AG10803 (cell line): ENCODE results near the gene ARL15.

Source experiments
- DNase-seq: peaks from one replicate; pipeline ENCODE4 v3.0.0; 2010; ENCODE audit warnings: low read depth
- H3K4me3 ChIP-seq: 2 replicates; pipeline ENCODE4 v1.5.1; 2011; ENCODE audit warnings: mild to moderate bottlenecking, low read length, control low read depth
- TF ChIP-seq, protein P1 (sequence below): conservative IDR thresholded peaks from 2 replicates; pipeline ENCODE4 v1.5.1; 2011; ENCODE audit warnings: mild to moderate bottlenecking, low read length, control low read depth, inconsistent platforms

ARL15 gene

GRCh38 chr5:53946405-53947100 is 363.8 kb downstream of the ARL15 start:
- TF ChIP-seq, protein P1, sequence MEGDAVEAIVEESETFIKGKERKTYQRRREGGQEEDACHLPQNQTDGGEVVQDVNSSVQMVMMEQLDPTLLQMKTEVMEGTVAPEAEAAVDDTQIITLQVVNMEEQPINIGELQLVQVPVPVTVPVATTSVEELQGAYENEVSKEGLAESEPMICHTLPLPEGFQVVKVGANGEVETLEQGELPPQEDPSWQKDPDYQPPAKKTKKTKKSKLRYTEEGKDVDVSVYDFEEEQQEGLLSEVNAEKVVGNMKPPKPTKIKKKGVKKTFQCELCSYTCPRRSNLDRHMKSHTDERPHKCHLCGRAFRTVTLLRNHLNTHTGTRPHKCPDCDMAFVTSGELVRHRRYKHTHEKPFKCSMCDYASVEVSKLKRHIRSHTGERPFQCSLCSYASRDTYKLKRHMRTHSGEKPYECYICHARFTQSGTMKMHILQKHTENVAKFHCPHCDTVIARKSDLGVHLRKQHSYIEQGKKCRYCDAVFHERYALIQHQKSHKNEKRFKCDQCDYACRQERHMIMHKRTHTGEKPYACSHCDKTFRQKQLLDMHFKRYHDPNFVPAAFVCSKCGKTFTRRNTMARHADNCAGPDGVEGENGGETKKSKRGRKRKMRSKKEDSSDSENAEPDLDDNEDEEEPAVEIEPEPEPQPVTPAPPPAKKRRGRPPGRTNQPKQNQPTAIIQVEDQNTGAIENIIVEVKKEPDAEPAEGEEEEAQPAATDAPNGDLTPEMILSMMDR = no peak
- DNase-seq = no peak
- no peak overlapping the region for H3K4me3 ChIP-seq

DNA sequence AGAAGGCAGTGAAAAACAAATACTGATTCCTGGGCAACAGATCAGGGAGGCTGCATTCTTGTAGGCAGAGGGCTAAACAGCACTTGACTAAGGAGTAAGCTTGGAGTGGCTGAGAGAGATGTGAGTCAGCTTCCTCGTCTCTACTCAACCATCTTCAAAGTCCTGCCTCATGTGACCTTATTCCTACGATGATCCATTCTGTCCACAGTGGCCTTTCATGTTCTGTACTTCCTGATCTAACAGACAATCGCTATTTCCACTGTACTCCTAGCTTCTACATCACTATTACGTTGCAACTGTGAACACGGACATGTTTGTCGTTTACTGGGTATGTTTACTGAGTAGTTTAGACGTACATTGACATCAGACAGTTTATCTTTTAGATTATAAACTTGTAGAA is 365.4 kb downstream of the ARL15 start:
- no peak overlapping the region for H3K4me3 ChIP-seq
- TF ChIP-seq, protein P1 = no peak

DNA sequence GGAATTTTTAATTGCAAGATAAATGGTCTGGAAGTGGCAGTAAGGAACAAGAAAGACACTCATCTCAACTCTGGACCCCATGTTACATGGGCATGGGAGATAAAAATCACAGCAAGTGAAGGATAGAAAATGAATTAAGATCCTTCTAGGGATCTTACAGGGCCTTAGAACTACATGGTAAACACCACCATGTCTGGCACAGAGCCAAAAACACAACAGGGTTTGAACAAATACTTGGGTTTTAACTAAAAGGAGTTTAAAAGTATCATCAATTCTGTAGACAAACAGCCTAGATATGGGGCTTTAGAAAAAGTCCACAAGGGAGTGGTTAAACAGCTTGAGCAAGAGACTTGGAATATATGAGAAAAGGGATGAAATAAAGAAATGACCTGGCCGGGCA is 366.4 kb downstream of the ARL15 start:
- H3K4me3 ChIP-seq = no peak overlapping the region
- TF ChIP-seq, protein P1 = no peak
- no peak for DNase-seq

More for the DNA sequence above, 365.4 kb downstream of the ARL15 start:
- DNase-seq = no peak

DNA sequence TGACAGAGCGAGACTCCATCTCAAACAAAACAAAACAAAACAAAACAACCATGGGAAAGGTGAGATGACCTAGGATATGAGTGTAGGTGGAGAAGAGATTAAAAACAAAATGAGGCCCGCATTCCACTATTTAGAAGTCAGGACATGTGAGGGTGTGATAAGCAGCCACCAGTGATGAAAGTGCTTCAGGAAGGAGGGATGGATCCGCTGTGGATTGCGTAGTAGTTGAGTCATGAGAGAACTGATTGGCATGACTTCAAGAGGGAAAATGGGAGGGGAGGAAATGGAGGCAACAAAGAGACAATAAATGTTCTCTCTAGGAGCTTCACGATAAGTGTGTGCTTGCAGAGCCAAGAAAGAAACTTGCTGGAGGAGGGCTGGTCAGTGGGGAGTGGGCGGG is 367.6 kb downstream of the ARL15 start:
- H3K4me3 ChIP-seq = no peak overlapping the region
- TF ChIP-seq, protein P1 = no peak
- DNase-seq = no peak

- TF ChIP-seq, protein P1 = no peak
- no peak for DNase-seq
These were observed 369.5 kb downstream of the ARL15 start for GRCh38 chr5:53940921-53941320.

DNA sequence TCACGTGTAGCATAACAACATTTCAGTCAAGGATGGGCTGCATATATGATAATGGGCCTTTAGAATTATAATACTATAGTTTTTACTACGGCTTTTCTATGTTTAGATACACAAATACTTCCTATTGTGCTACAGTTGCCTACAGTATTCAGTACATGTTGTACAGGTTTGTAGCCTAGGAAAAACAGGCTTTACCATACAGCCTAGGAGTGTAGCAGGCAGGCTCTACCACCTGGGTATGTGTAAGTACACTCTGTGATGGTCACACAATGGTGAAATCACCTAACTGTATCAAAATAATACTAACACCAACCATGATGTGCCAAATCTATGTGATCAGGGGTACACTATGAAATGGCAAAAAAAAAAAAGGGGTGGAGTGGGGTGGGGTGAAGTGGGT is 372.9 kb downstream of the ARL15 start:
- H3K4me3 ChIP-seq = no peak overlapping the region
- no peak for DNase-seq
- TF ChIP-seq, protein P1 = no peak

More at GRCh38 chr5:53940921-53941320, 369.5 kb downstream of the ARL15 start:
- H3K4me3 ChIP-seq = no peak overlapping the region
